ENCODE measurements around the gene ALS2CL. TPM values are rescaled to one million over a fixed set of nuclear protein-coding genes. Genes with fewer than 3 reads are reported as not detected.

ALS2CL gene
- total and polyA plus RNA-seq, 2 experiments from 2014 or later = 3.4 to 11.8 TPM

GRCh38 chr3:46690798-46691197, 2.7 kb downstream of the ALS2CL start:
- no peak overlapping the region for H3K4me2 ChIP-seq
- H3K4me1 ChIP-seq (ENCODE audit: insufficient read depth) = no peaks in the 10 kb centered on the region; the same call in 1 of the 2 replicates
- Mint-ChIP-seq H3K4me3 (no peak overlapping the region), H3K9me3 (no peaks in the 10 kb centered on the region), H3K27ac (no peak overlapping the region), H3K27me3 (ENCODE audit: insufficient read depth, low read depth, poor library complexity) (peaks cover 38% of the 10 kb centered on the region), H3K4me1 (peaks cover 15% of the 10 kb centered on the region), H3K36me3 (ENCODE audit: low read depth) (no peaks in the 10 kb centered on the region; the same call in 2 of the 3 replicates)
- DNase-seq (ENCODE audit: low spot score) (no peak), ATAC-seq (no peak)
- H3K27ac ChIP-seq (ENCODE audit: low read depth) = no peak overlapping the region
- H3K27me3 ChIP-seq (ENCODE audit: insufficient read depth) = peaks cover 29% of the 10 kb centered on the region
- no peaks in the 10 kb centered on the region for H3F3A ChIP-seq (replicated peaks; ENCODE audit: low read depth)
- H2AFZ ChIP-seq = no peak overlapping the region
- H3K9me2 ChIP-seq (ENCODE audit: insufficient read depth) = no peaks in the 10 kb centered on the region
- no peak overlapping the region for H3K4me3 ChIP-seq
- no peaks in the 10 kb centered on the region for H3K36me3 ChIP-seq (ENCODE audit: insufficient read depth)
- TF ChIP-seq EZH2phosphoT487 (IDR thresholded peaks at IDR 0.05; ENCODE audit: unreplicated experiment) (no peak), ZNF114 (CRISPR knock-in tag; IDR thresholded peaks at IDR 0.05) (no peak), EZH2 (IDR thresholded peaks at IDR 0.05; ENCODE audit: low read depth, unreplicated experiment) (no peak), JUNB (IDR thresholded peaks at IDR 0.05; ENCODE audit: unreplicated experiment) (no peak), STAT1 (IDR thresholded peaks at IDR 0.05; ENCODE audit: unreplicated experiment) (no peak), POLR2AphosphoS5 (IDR thresholded peaks at IDR 0.05; ENCODE audit: low read depth) (no peak), CREB1 (CRISPR knock-in tag; IDR thresholded peaks at IDR 0.05; ENCODE audit: low read depth) (no peak), NANOG (IDR thresholded peaks at IDR 0.05; ENCODE audit: borderline replicate concordance) (no peak), ZNF331 (CRISPR knock-in tag; IDR thresholded peaks at IDR 0.05; ENCODE audit: low read depth) (no peak)
- TF ChIP-seq, protein P1, sequence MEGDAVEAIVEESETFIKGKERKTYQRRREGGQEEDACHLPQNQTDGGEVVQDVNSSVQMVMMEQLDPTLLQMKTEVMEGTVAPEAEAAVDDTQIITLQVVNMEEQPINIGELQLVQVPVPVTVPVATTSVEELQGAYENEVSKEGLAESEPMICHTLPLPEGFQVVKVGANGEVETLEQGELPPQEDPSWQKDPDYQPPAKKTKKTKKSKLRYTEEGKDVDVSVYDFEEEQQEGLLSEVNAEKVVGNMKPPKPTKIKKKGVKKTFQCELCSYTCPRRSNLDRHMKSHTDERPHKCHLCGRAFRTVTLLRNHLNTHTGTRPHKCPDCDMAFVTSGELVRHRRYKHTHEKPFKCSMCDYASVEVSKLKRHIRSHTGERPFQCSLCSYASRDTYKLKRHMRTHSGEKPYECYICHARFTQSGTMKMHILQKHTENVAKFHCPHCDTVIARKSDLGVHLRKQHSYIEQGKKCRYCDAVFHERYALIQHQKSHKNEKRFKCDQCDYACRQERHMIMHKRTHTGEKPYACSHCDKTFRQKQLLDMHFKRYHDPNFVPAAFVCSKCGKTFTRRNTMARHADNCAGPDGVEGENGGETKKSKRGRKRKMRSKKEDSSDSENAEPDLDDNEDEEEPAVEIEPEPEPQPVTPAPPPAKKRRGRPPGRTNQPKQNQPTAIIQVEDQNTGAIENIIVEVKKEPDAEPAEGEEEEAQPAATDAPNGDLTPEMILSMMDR (conservative IDR thresholded peaks at IDR 0.05; ENCODE audit: low read depth in 2 of 2) = no peak
- TF ChIP-seq, protein P2, sequence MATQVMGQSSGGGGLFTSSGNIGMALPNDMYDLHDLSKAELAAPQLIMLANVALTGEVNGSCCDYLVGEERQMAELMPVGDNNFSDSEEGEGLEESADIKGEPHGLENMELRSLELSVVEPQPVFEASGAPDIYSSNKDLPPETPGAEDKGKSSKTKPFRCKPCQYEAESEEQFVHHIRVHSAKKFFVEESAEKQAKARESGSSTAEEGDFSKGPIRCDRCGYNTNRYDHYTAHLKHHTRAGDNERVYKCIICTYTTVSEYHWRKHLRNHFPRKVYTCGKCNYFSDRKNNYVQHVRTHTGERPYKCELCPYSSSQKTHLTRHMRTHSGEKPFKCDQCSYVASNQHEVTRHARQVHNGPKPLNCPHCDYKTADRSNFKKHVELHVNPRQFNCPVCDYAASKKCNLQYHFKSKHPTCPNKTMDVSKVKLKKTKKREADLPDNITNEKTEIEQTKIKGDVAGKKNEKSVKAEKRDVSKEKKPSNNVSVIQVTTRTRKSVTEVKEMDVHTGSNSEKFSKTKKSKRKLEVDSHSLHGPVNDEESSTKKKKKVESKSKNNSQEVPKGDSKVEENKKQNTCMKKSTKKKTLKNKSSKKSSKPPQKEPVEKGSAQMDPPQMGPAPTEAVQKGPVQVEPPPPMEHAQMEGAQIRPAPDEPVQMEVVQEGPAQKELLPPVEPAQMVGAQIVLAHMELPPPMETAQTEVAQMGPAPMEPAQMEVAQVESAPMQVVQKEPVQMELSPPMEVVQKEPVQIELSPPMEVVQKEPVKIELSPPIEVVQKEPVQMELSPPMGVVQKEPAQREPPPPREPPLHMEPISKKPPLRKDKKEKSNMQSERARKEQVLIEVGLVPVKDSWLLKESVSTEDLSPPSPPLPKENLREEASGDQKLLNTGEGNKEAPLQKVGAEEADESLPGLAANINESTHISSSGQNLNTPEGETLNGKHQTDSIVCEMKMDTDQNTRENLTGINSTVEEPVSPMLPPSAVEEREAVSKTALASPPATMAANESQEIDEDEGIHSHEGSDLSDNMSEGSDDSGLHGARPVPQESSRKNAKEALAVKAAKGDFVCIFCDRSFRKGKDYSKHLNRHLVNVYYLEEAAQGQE (IDR thresholded peaks at IDR 0.05; ENCODE audit: unreplicated experiment) = no peak
- TF ChIP-seq, protein P3, sequence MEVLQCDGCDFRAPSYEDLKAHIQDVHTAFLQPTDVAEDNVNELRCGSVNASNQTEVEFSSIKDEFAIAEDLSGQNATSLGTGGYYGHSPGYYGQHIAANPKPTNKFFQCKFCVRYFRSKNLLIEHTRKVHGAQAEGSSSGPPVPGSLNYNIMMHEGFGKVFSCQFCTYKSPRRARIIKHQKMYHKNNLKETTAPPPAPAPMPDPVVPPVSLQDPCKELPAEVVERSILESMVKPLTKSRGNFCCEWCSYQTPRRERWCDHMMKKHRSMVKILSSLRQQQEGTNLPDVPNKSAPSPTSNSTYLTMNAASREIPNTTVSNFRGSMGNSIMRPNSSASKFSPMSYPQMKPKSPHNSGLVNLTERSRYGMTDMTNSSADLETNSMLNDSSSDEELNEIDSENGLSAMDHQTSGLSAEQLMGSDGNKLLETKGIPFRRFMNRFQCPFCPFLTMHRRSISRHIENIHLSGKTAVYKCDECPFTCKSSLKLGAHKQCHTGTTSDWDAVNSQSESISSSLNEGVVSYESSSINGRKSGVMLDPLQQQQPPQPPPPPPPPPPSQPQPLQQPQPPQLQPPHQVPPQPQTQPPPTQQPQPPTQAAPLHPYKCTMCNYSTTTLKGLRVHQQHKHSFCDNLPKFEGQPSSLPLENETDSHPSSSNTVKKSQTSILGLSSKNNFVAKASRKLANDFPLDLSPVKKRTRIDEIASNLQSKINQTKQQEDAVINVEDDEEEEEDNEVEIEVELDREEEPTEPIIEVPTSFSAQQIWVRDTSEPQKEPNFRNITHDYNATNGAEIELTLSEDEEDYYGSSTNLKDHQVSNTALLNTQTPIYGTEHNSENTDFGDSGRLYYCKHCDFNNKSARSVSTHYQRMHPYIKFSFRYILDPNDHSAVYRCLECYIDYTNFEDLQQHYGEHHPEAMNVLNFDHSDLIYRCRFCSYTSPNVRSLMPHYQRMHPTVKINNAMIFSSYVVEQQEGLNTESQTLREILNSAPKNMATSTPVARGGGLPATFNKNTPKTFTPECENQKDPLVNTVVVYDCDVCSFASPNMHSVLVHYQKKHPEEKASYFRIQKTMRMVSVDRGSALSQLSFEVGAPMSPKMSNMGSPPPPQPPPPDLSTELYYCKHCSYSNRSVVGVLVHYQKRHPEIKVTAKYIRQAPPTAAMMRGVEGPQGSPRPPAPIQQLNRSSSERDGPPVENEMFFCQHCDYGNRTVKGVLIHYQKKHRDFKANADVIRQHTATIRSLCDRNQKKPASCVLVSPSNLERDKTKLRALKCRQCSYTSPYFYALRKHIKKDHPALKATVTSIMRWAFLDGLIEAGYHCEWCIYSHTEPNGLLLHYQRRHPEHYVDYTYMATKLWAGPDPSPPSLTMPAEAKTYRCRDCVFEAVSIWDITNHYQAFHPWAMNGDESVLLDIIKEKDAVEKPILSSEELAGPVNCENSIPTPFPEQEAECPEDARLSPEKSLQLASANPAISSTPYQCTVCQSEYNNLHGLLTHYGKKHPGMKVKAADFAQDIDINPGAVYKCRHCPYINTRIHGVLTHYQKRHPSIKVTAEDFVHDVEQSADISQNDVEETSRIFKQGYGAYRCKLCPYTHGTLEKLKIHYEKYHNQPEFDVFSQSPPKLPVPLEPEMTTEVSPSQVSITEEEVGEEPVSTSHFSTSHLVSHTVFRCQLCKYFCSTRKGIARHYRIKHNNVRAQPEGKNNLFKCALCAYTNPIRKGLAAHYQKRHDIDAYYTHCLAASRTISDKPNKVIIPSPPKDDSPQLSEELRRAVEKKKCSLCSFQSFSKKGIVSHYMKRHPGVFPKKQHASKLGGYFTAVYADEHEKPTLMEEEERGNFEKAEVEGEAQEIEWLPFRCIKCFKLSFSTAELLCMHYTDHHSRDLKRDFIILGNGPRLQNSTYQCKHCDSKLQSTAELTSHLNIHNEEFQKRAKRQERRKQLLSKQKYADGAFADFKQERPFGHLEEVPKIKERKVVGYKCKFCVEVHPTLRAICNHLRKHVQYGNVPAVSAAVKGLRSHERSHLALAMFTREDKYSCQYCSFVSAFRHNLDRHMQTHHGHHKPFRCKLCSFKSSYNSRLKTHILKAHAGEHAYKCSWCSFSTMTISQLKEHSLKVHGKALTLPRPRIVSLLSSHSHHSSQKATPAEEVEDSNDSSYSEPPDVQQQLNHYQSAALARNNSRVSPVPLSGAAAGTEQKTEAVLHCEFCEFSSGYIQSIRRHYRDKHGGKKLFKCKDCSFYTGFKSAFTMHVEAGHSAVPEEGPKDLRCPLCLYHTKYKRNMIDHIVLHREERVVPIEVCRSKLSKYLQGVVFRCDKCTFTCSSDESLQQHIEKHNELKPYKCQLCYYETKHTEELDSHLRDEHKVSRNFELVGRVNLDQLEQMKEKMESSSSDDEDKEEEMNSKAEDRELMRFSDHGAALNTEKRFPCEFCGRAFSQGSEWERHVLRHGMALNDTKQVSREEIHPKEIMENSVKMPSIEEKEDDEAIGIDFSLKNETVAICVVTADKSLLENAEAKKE (CRISPR knock-in tag; IDR thresholded peaks at IDR 0.05) = no peak
- TF ChIP-seq, protein P4, sequence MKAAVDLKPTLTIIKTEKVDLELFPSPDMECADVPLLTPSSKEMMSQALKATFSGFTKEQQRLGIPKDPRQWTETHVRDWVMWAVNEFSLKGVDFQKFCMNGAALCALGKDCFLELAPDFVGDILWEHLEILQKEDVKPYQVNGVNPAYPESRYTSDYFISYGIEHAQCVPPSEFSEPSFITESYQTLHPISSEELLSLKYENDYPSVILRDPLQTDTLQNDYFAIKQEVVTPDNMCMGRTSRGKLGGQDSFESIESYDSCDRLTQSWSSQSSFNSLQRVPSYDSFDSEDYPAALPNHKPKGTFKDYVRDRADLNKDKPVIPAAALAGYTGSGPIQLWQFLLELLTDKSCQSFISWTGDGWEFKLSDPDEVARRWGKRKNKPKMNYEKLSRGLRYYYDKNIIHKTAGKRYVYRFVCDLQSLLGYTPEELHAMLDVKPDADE (IDR thresholded peaks at IDR 0.05) = no peak
- no peaks in the 10 kb centered on the region for H3K79me2 ChIP-seq (replicated peaks; ENCODE audit: insufficient read depth)
- no peaks in the 10 kb centered on the region for H4K20me1 ChIP-seq (replicated peaks; ENCODE audit: insufficient read depth)

Measured in GM23338 (cell line).